ENCODE data around the gene EEPD1. TPM values are rescaled to one million over a fixed set of nuclear protein-coding genes. Genes with fewer than 3 reads are reported as not detected.
A peak's percentile ranks its signal among the peaks of the same experiment; 100 is the strongest.

The EEPD1 gene
- polyA plus RNA-seq, 2 donors = 5.5 to 14.5 TPM

DNA sequence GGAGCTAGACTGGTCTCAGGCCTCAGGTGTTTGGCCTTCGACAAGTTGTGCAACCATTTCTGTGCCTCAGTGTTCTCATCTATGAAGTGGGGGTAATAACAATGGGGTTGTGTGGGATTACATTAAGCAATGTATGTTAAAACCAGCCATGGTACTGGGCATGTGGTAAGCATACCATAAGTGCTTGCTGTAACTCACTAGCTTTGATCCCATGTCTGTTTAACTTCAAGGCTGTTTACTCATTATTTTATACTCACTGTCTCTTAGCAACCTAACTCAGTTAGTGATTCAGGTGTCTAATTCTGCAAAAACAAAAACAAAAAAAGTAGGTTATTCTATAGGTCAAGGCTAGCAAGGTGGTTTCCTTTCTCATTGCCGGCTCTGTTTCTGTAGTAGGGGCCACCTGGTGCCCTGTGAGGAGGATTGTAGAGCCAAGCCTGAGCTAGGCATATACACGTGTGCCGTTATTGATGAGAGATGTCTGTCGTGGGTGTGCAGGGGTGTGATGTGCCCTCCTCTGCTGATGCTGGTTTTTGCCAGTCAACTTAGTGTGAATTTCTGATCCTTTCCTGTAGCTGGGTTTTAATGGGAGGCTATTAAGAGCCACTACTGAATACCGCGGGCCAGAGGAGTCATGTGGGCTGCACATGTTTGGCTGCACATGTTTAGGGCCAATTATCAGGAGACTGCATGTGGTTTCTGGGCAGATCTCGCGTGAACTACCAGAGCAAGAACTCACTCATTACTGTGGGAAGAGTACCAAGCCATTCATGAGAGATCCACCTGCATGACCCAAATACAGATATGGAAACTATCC lies 56.2 kb downstream of the EEPD1 start:
- Histone ChIP-seq H3K9me3 (ENCODE audit: control insufficient read depth in 2 of 2, insufficient read depth in 1 of 2, low read depth in 1 of 2, low read length in 1 of 2) (no peaks in the 10 kb centered on the region), H3K36me3 (ENCODE audit: control insufficient read depth in 2 of 2, insufficient read depth in 2 of 2, low read length in 1 of 2) (no peaks in the 10 kb centered on the region), H3K27ac (ENCODE audit: low read depth in 2 of 2, low read length in 1 of 2) (peak overlapping the region in 1 of 2 donors; percentile 55), H3K4me3 (ENCODE audit: low read depth in 1 of 2, low read length in 2 of 2) (no peak overlapping the region), H3K27me3 (ENCODE audit: control insufficient read depth in 1 of 2, insufficient read depth in 2 of 2, low read length in 2 of 2) (no peaks in the 10 kb centered on the region), H3K4me1 (ENCODE audit: control insufficient read depth in 2 of 2, insufficient read depth in 2 of 2, low read length in 1 of 2) (peaks cover 7 to 17% of the 10 kb centered on the region in 2 donors)
- 77 to 78% methylated on average over 9 of the region's 9 CpGs for WGBS, 2 donors

DNA sequence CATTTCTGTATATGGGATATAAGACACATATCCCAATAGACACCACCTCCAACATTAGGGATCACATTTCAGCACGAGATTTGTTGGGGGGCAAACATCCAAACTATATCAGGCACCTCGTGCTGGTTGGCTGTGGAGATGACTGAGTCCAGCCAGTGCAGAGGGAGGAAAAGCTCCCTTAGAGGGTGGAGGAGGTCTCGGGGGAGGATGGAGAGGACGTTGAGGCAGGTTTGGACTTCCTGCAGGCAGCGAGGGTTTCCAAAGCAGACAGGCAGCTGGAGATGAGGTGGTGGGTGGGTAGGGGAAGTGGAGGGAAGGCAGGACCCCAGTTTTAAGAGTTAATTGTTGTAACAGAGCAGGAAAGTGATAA lies 56.7 kb downstream of the EEPD1 start:
- Histone ChIP-seq H3K9me3 (ENCODE audit: control insufficient read depth in 2 of 2, insufficient read depth in 1 of 2, low read depth in 1 of 2, low read length in 1 of 2) (no peaks in the 10 kb centered on the region), H3K4me1 (ENCODE audit: control insufficient read depth in 2 of 2, insufficient read depth in 2 of 2, low read length in 1 of 2) (peaks cover 7 to 17% of the 10 kb centered on the region in 2 donors), H3K27ac (ENCODE audit: low read depth in 2 of 2, low read length in 1 of 2) (peak overlapping the region in 1 of 2 donors; percentile 57), H3K36me3 (ENCODE audit: control insufficient read depth in 2 of 2, insufficient read depth in 2 of 2, low read length in 1 of 2) (no peaks in the 10 kb centered on the region), H3K27me3 (ENCODE audit: control insufficient read depth in 1 of 2, insufficient read depth in 2 of 2, low read length in 2 of 2) (no peaks in the 10 kb centered on the region), H3K4me3 (ENCODE audit: low read depth in 1 of 2, low read length in 2 of 2) (no peak overlapping the region)
- whole genome bisulfite sequencing, 2 donors = 56 to 59% methylated on average over 5 of the region's 5 CpGs

DNA sequence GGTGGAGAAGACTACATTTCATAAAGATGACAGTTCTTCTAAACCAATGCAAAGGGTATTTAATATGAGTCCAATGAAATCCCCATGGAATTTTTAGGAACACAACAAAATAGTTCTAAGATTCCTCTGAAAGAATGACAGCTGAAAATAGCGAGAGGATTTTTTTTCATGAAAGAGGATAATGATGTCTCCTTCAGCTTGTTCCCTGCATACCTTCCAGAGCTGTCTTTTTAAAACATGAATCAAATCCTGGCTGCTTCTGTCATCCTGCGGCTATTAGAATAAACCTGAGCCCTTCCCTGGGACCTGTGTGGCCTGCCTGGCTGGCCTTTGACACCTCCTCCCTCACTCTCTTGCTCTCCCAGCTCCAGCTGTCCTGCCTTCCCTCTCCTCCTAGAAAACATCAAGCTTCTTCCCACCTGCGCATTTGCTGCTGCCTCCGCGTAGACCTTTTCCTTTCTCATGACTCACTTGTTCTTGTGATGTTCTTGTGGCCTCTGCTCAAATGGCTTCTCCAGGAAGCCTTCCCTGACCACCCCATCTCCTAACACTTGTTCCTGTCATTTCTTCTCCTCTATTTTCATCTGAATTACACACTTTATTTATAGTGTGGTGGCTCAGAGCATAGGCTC lies 57.4 kb downstream of the EEPD1 start:
- WGBS, 2 donors = 77 to 78% methylated on average over 5 of the region's 5 CpGs
- Histone ChIP-seq H3K27me3 (ENCODE audit: control insufficient read depth in 1 of 2, insufficient read depth in 2 of 2, low read length in 2 of 2) (no peaks in the 10 kb centered on the region), H3K36me3 (ENCODE audit: control insufficient read depth in 2 of 2, insufficient read depth in 2 of 2, low read length in 1 of 2) (no peaks in the 10 kb centered on the region), H3K27ac (ENCODE audit: low read depth in 2 of 2, low read length in 1 of 2) (no peak overlapping the region), H3K4me1 (ENCODE audit: control insufficient read depth in 2 of 2, insufficient read depth in 2 of 2, low read length in 1 of 2) (peaks cover 6 to 17% of the 10 kb centered on the region in 2 donors), H3K4me3 (ENCODE audit: low read depth in 1 of 2, low read length in 2 of 2) (no peak overlapping the region), H3K9me3 (ENCODE audit: control insufficient read depth in 2 of 2, insufficient read depth in 1 of 2, low read depth in 1 of 2, low read length in 1 of 2) (no peaks in the 10 kb centered on the region)

DNA sequence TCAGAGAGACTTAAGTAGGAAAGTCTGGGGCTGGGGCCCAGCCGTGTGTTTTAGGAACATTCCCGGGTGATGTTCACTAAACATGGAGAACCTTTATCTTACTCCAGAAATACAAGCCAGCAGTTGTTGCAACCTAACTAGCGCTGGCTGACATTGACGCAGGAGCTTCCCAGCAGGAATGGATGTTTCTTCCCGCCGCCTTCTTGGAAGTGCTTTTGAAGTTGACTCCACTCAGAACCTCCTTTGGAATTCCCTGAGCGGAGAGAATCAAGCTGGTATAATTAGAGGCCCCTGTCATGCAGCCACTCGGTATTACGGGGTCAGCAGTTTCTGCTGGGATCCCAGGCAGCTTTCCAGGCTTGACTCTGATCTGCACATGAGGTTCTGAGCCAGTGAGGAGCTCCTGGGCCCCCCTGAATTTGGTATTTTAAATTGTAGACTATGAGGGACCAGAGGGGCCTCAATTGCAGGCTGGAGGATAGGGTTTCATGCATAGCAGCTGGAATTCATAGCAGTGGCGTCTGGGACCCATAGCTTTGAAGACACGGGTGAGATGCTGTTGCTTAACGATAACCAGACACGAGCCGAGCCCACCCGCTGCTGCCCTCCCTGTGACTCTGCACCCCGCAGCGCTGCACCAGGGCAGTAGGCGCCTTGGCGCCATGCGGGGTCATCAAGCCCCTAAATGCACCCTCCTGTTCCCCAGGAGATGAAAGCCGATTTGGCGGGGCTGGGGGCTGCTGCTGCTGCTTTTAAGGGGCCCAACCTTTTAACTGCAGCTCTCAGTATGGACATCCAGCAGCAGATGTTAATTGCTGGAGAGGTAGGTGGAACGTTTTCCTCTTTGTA lies 61.8 kb downstream of the EEPD1 start:
- no peaks in the 10 kb centered on the region for H3K27me3 ChIP-seq (ENCODE audit: control insufficient read depth in 1 of 2, insufficient read depth in 2 of 2, low read length in 2 of 2)
- no peak overlapping the region for H3K4me3 ChIP-seq (ENCODE audit: low read depth in 1 of 2, low read length in 2 of 2)
- H3K27ac ChIP-seq (ENCODE audit: low read depth in 2 of 2, low read length in 1 of 2) = no peak overlapping the region
- H3K36me3 ChIP-seq (ENCODE audit: control insufficient read depth in 2 of 2, insufficient read depth in 2 of 2, low read length in 1 of 2) = no peaks in the 10 kb centered on the region
- H3K4me1 ChIP-seq (ENCODE audit: control insufficient read depth in 2 of 2, insufficient read depth in 2 of 2, low read length in 1 of 2) = peaks cover 0 to 3% of the 10 kb centered on the region in 2 donors
- no peaks in the 10 kb centered on the region for H3K9me3 ChIP-seq (ENCODE audit: control insufficient read depth in 2 of 2, insufficient read depth in 1 of 2, low read depth in 1 of 2, low read length in 1 of 2)
- WGBS, 2 donors = 81 to 84% methylated on average over 23 of the region's 23 CpGs

DNA sequence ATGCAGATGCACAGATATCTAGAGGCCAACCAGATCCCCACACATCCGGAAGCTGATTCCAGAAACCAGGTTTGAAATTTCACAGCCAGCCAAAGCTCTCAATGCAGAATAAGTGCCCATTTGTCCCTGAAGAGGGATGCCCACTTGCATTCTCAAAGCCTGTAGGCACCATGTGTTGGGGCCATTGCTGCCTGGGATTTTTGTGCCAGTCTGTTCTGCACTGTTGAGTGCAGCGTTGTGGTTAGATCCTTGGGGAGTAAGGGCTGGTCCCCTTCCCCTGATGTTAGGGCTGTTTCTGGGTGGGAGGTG lies 62.4 kb downstream of the EEPD1 start:
- 82 to 95% methylated on average over 2 of the region's 2 CpGs for WGBS, 2 donors
- H3K9me3 ChIP-seq (ENCODE audit: control insufficient read depth in 2 of 2, insufficient read depth in 1 of 2, low read depth in 1 of 2, low read length in 1 of 2) = no peaks in the 10 kb centered on the region
- H3K27ac ChIP-seq (ENCODE audit: low read depth in 2 of 2, low read length in 1 of 2) = no peak overlapping the region
- peaks cover 0 to 3% of the 10 kb centered on the region in 2 donors for H3K4me1 ChIP-seq (ENCODE audit: control insufficient read depth in 2 of 2, insufficient read depth in 2 of 2, low read length in 1 of 2)
- no peaks in the 10 kb centered on the region for H3K27me3 ChIP-seq (ENCODE audit: control insufficient read depth in 1 of 2, insufficient read depth in 2 of 2, low read length in 2 of 2)
- H3K36me3 ChIP-seq (ENCODE audit: control insufficient read depth in 2 of 2, insufficient read depth in 2 of 2, low read length in 1 of 2) = no peaks in the 10 kb centered on the region
- no peak overlapping the region for H3K4me3 ChIP-seq (ENCODE audit: low read depth in 1 of 2, low read length in 2 of 2)

DNA sequence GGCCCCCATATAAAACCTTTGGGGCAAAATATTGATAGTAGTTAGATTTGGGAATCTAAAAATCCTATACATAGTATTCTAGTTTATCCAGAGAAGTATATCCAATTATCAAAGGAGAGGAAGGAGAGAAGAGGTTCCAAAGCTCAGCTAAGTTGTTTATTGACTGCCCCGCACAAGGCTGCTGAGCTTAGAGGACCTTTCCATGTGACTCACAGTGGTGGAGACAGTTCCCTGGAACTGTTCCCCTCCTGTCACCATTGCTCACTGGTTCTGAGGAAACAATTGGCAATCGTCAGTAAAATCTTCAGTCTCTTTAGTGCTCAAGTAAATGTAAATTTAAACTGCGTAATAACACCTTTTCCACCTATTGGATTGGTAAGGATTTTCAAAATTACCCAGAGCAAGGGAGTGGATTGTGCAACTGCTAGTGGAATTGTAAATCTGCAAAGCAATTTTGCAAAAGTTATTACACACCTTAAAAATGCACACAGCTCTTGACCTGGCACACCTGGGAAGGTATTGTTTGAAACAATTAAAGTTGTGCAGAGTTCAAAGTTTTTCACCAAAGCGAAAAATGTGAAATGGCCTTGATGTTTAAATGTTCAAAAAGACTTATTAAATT lies 63.1 kb downstream of the EEPD1 start:
- Histone ChIP-seq H3K9me3 (ENCODE audit: control insufficient read depth in 2 of 2, insufficient read depth in 1 of 2, low read depth in 1 of 2, low read length in 1 of 2) (no peaks in the 10 kb centered on the region), H3K27ac (ENCODE audit: low read depth in 2 of 2, low read length in 1 of 2) (no peak overlapping the region), H3K4me1 (ENCODE audit: control insufficient read depth in 2 of 2, insufficient read depth in 2 of 2, low read length in 1 of 2) (no peaks in the 10 kb centered on the region), H3K36me3 (ENCODE audit: control insufficient read depth in 2 of 2, insufficient read depth in 2 of 2, low read length in 1 of 2) (no peaks in the 10 kb centered on the region), H3K27me3 (ENCODE audit: control insufficient read depth in 1 of 2, insufficient read depth in 2 of 2, low read length in 2 of 2) (no peaks in the 10 kb centered on the region), H3K4me3 (ENCODE audit: low read depth in 1 of 2, low read length in 2 of 2) (no peak overlapping the region)
- WGBS, 2 donors = 73% methylated on average over 4 of the region's 4 CpGs

DNA sequence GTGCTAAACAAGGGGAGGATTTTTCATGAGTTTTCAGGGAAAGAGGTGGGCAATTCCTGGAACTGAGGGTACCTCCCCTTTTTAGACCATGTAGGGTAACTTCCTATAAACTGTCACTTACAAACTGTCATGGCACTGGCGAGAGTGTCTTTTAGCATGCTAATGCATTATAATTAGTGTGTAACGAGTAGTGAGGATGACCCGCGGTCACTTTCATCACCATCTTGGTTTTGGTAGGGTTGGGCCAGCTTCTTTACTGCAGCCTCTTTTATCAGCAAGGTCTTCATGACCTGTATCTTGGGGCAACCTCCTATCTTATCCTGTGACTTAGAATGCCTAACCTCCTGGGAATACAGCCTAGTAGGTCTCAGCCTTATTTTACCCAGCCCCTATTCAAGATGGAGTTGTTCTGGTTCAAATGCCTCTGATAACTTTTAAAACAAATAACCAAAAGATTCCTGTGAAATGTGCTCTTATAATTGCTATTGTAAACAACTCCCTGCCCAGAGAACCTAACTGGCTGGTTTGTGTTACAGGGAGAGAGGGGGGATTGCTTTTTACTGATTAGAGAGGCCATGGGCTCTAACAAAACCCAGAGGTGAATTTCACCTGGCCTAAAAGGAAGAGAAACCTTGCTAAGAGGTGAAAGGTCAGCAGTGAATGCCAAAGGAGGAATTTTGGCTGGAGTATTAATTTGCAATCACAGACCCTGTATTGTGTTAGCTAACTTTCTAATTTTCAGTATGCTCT lies 64.3 kb downstream of the EEPD1 start:
- H3K27me3 ChIP-seq (ENCODE audit: control insufficient read depth in 1 of 2, insufficient read depth in 2 of 2, low read length in 2 of 2) = no peaks in the 10 kb centered on the region
- no peak overlapping the region for H3K27ac ChIP-seq (ENCODE audit: low read depth in 2 of 2, low read length in 1 of 2)
- H3K4me3 ChIP-seq (ENCODE audit: low read depth in 1 of 2, low read length in 2 of 2) = no peak overlapping the region
- H3K9me3 ChIP-seq (ENCODE audit: control insufficient read depth in 2 of 2, insufficient read depth in 1 of 2, low read depth in 1 of 2, low read length in 1 of 2) = no peaks in the 10 kb centered on the region
- WGBS, 2 donors = 93 to 97% methylated on average over 4 of the region's 4 CpGs
- no peaks in the 10 kb centered on the region for H3K36me3 ChIP-seq (ENCODE audit: control insufficient read depth in 2 of 2, insufficient read depth in 2 of 2, low read length in 1 of 2)
- no peaks in the 10 kb centered on the region for H3K4me1 ChIP-seq (ENCODE audit: control insufficient read depth in 2 of 2, insufficient read depth in 2 of 2, low read length in 1 of 2)

DNA sequence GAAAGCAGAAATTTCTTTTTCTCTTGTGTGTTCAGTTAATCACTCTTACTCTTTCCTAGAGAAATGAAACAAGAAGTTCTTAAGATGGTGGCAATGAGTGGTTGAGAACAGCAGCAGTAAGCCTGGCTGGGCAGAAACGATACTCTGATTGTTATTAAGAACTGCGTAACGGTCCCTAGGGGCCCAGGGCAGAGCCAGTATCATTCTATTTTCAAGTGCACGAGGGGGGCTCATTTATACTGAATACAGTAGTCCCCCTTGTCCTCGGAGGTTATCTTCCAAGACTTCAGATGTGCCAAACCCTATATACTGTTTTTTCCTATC lies 64.9 kb downstream of the EEPD1 start:
- Histone ChIP-seq H3K4me3 (ENCODE audit: low read depth in 1 of 2, low read length in 2 of 2) (no peak overlapping the region), H3K36me3 (ENCODE audit: control insufficient read depth in 2 of 2, insufficient read depth in 2 of 2, low read length in 1 of 2) (no peaks in the 10 kb centered on the region), H3K9me3 (ENCODE audit: control insufficient read depth in 2 of 2, insufficient read depth in 1 of 2, low read depth in 1 of 2, low read length in 1 of 2) (no peaks in the 10 kb centered on the region), H3K27ac (ENCODE audit: low read depth in 2 of 2, low read length in 1 of 2) (no peak overlapping the region), H3K4me1 (ENCODE audit: control insufficient read depth in 2 of 2, insufficient read depth in 2 of 2, low read length in 1 of 2) (no peaks in the 10 kb centered on the region), H3K27me3 (ENCODE audit: control insufficient read depth in 1 of 2, insufficient read depth in 2 of 2, low read length in 2 of 2) (no peaks in the 10 kb centered on the region)
- WGBS, 2 donors = 83 to 85% methylated on average over 5 of the region's 5 CpGs

DNA sequence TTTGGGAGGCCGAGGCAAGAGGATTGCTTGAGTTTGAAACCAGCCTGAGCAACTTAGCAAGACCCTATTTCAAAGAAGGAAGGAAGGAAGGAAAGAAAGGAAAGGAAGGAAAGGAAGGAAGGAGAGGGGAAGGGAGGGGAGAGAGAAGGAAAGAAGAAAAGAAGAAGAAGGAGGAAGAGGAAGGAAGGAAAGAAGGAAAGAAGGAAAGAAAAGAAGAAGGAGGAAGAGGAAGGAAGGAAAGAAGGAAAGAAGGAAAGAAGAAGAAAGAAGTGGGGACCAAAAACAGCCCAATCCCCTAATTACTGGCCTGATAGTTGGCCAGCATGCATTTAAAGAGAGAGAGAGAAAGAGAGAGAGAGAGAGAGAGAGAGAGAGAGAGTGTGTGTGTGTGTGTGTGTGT lies 66.4 kb downstream of the EEPD1 start:
- Histone ChIP-seq H3K36me3 (ENCODE audit: control insufficient read depth in 2 of 2, insufficient read depth in 2 of 2, low read length in 1 of 2) (no peaks in the 10 kb centered on the region), H3K27ac (ENCODE audit: low read depth in 2 of 2, low read length in 1 of 2) (no peak overlapping the region), H3K9me3 (ENCODE audit: control insufficient read depth in 2 of 2, insufficient read depth in 1 of 2, low read depth in 1 of 2, low read length in 1 of 2) (no peaks in the 10 kb centered on the region), H3K4me1 (ENCODE audit: control insufficient read depth in 2 of 2, insufficient read depth in 2 of 2, low read length in 1 of 2) (no peaks in the 10 kb centered on the region), H3K27me3 (ENCODE audit: control insufficient read depth in 1 of 2, insufficient read depth in 2 of 2, low read length in 2 of 2) (no peaks in the 10 kb centered on the region), H3K4me3 (ENCODE audit: low read depth in 1 of 2, low read length in 2 of 2) (no peak overlapping the region)
- WGBS, 2 donors = 95 to 97% methylated on average over 1 of the region's 1 CpG
